OCI-LY3 (cell line): ENCODE data around the gene UGT1A5.

ENCODE experiments used
- H2AFZ ChIP-seq: fragments of 200-600, 300-600 bp; shearing (Covaris generic); 2 replicates; pipeline ENCODE4 v1.6.0; 2014; ENCODE audit warnings: antibody characterized with exemption, low read depth, low read length
- H3K27ac ChIP-seq: fragments of 200-600, 300-600 bp; sonication (generic); 2 replicates; pipeline ENCODE4 v1.5.1; 2014; ENCODE audit warnings: mild to moderate bottlenecking, low read length, moderate library complexity, mixed read lengths
- H3K27me3 ChIP-seq: fragments of 200-600, 300-600 bp; sonication (generic); 2 replicates; pipeline ENCODE4 v1.6.1; 2014; ENCODE audit warnings: low read depth, low read length, mixed read lengths
- H3K36me3 ChIP-seq: fragments of 200-600, 300-600 bp; sonication (generic); replicated peaks from 2 replicates; pipeline ENCODE3; 2014; ENCODE audit warnings: low read depth, low read length, mixed read lengths
- H3K4me1 ChIP-seq: fragments of 300-600, 200-600 bp; sonication (generic); 2 replicates; pipeline ENCODE4 v1.6.1; 2014; ENCODE audit warnings: low read length, mixed read lengths
- H3K4me2 ChIP-seq: fragments of 200-600, 300-600 bp; sonication (generic); 2 replicates; pipeline ENCODE4 v1.6.1; 2014; ENCODE audit warnings: low read length, mixed read lengths
- H3K4me3 ChIP-seq: fragments of 300-600, 200-600 bp; sonication (generic); 2 replicates; pipeline ENCODE4 v1.5.1; 2014; ENCODE audit warnings: antibody characterized with exemption, mild to moderate bottlenecking, low read length, moderate library complexity
- H3K79me2 ChIP-seq: fragments of 300-600, 200-600 bp; shearing (Covaris generic); 2 replicates; pipeline ENCODE4 v1.6.1; 2014; ENCODE audit warnings: mild to moderate bottlenecking, low read length, mixed read lengths
- H3K9ac ChIP-seq: fragments of 300-600, 200-600 bp; shearing (Covaris generic); 2 replicates; pipeline ENCODE4 v1.6.0; 2014; ENCODE audit warnings: mild to moderate bottlenecking, low read length, moderate library complexity
- H3K9me3 ChIP-seq: fragments of 200-600, 300-600 bp; shearing (Covaris generic); 2 replicates; pipeline ENCODE4 v1.6.1; 2014; ENCODE audit warnings: low read length, mixed read lengths; ENCODE audit not compliant: insufficient read depth
- H4K20me1 ChIP-seq: fragments of 200-600, 300-600 bp; sonication (generic); 2 replicates; pipeline ENCODE4 v1.6.1; 2016; ENCODE audit warnings: low read length, mixed read lengths; ENCODE audit not compliant: insufficient read depth
- EZH2phosphoT487 ChIP-seq: fragments of 200-600 bp; shearing (Covaris generic); IDR thresholded peaks from 2 replicates; pipeline ENCODE4 v1.6.1; 2018; ENCODE audit warnings: antibody characterized with exemption, mixed run types, low read depth
- TF ChIP-seq, protein P1 (sequence below): fragments of 200-600, 300-600 bp; sonication (generic); IDR thresholded peaks from 2 replicates; pipeline ENCODE4 v1.5.1; 2014; ENCODE audit warnings: antibody characterized with exemption, low read length, low read depth

Gene UGT1A5

DNA sequence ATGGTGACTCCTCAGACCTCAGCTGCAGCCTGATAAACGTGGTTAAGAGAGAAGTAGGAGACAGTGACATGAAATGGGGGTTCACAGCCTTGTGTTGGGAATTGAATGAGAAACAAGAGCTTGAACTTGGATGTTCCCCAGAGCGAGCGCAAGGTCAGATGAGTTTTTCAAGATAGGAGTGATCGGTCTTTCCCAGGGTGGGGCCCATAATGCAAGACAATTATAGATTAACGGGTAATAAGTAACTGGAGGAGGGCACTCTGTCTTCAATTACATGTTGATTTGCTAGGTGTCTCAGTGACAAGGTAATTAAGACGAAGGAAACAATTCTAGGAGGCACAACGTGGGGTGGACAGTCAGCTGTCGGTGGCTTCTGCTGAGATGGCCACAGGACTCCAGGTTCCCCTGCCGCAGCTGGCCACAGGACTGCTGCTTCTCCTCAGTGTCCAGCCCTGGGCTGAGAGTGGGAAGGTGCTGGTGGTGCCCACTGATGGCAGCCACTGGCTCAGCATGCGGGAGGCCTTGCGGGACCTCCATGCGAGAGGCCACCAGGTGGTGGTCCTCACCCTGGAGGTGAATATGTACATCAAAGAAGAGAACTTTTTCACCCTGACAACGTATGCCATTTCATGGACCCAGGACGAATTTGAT lies at the start of gene UGT1A5:
Gene UGT1A5 (plus strand): TSS at position 297 of the 651 bp plus-strand sequence. CDS start 85 bp downstream, at position 382.
- no peaks in the 10 kb centered on the region for H3K27me3 ChIP-seq
- no peaks in the 10 kb centered on the region for H3K36me3 ChIP-seq
- no peak within 1 kb of the TSS for H3K4me2 ChIP-seq
- H4K20me1 ChIP-seq = no peaks in the 10 kb centered on the region
- TF ChIP-seq, protein P1, sequence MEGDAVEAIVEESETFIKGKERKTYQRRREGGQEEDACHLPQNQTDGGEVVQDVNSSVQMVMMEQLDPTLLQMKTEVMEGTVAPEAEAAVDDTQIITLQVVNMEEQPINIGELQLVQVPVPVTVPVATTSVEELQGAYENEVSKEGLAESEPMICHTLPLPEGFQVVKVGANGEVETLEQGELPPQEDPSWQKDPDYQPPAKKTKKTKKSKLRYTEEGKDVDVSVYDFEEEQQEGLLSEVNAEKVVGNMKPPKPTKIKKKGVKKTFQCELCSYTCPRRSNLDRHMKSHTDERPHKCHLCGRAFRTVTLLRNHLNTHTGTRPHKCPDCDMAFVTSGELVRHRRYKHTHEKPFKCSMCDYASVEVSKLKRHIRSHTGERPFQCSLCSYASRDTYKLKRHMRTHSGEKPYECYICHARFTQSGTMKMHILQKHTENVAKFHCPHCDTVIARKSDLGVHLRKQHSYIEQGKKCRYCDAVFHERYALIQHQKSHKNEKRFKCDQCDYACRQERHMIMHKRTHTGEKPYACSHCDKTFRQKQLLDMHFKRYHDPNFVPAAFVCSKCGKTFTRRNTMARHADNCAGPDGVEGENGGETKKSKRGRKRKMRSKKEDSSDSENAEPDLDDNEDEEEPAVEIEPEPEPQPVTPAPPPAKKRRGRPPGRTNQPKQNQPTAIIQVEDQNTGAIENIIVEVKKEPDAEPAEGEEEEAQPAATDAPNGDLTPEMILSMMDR = no peak
- no peak for TF ChIP-seq EZH2phosphoT487
- H3K27ac ChIP-seq = no peak within 1 kb of the TSS
- no peak within 1 kb of the TSS for H3K9ac ChIP-seq
- no peak within 1 kb of the TSS for H3K4me3 ChIP-seq
- H3K79me2 ChIP-seq = no peaks in the 10 kb centered on the region
- no peaks in the 10 kb centered on the region for H3K9me3 ChIP-seq
- H3K4me1 ChIP-seq = no peaks in the 10 kb centered on the region
- H2AFZ ChIP-seq = no peak within 1 kb of the TSS

DNA sequence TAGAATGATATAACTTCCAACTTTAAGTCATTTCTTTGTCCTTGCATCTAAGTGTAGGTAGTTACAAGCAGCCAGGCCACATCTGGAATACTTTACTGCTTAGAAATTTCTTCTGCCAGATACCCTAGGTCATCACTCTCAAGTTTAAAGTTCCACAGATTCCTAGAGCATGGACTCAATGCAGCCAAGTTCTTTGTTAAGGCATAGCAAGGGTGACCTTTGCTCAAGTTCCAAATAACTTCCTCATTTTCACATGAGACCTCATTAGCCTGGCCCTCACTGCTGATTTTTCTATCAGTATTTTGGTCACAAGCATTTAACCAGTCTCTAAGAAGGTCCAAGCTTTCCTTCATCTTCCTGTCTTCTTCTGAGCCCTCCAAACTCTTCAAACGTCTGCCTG lies 48.8 kb upstream of the UGT1A5 start:
- Histone ChIP-seq H3K4me1 (no peaks in the 10 kb centered on the region), H4K20me1 (no peaks in the 10 kb centered on the region), H3K27me3 (no peaks in the 10 kb centered on the region), H2AFZ (no peak overlapping the region), H3K36me3 (no peaks in the 10 kb centered on the region), H3K4me3 (no peak overlapping the region), H3K79me2 (no peaks in the 10 kb centered on the region), H3K27ac (no peak overlapping the region), H3K9me3 (no peaks in the 10 kb centered on the region), H3K4me2 (no peak overlapping the region), H3K9ac (no peak overlapping the region)
- no peak for TF ChIP-seq EZH2phosphoT487
- TF ChIP-seq, protein P1 = no peak

DNA sequence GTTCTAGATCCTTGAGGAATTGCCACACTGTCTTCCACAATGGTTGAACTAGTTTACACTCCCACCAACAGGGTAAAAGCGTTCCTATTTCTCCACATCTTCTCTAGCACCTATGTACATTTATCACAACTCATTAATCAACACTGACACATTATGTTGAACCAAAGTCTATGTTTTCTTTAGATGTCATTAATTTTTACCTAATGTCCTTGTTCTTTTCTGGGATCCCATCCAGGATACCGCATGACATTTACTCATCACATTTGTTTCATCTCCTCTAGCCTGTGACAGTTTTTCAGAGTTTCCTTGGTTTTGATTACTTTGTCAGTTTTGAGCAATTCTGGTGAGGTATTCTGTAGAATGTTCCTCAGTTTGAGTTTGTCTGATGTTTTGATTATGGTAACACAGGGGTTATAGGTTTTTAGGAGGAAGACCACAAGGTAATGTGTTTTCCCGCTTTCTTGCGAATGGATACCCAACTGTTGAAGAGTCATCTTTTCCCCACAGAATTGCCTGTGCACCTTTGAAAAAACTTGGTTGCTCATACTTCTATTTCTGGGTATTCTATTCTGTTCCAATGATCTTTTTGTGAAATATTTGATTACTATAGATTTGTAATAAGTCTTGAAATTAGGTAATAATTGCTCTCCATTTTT lies 44.0 kb upstream of the UGT1A5 start:
- no peak for TF ChIP-seq EZH2phosphoT487
- TF ChIP-seq, protein P1 = no peak
- no peaks in the 10 kb centered on the region for H3K9me3 ChIP-seq
- no peaks in the 10 kb centered on the region for H3K4me1 ChIP-seq
- H3K36me3 ChIP-seq = no peaks in the 10 kb centered on the region
- no peaks in the 10 kb centered on the region for H4K20me1 ChIP-seq
- H3K9ac ChIP-seq = no peak overlapping the region
- H2AFZ ChIP-seq = no peak overlapping the region
- no peaks in the 10 kb centered on the region for H3K27me3 ChIP-seq
- H3K79me2 ChIP-seq = no peaks in the 10 kb centered on the region
- no peak overlapping the region for H3K4me3 ChIP-seq
- H3K4me2 ChIP-seq = no peak overlapping the region
- H3K27ac ChIP-seq = no peak overlapping the region

DNA sequence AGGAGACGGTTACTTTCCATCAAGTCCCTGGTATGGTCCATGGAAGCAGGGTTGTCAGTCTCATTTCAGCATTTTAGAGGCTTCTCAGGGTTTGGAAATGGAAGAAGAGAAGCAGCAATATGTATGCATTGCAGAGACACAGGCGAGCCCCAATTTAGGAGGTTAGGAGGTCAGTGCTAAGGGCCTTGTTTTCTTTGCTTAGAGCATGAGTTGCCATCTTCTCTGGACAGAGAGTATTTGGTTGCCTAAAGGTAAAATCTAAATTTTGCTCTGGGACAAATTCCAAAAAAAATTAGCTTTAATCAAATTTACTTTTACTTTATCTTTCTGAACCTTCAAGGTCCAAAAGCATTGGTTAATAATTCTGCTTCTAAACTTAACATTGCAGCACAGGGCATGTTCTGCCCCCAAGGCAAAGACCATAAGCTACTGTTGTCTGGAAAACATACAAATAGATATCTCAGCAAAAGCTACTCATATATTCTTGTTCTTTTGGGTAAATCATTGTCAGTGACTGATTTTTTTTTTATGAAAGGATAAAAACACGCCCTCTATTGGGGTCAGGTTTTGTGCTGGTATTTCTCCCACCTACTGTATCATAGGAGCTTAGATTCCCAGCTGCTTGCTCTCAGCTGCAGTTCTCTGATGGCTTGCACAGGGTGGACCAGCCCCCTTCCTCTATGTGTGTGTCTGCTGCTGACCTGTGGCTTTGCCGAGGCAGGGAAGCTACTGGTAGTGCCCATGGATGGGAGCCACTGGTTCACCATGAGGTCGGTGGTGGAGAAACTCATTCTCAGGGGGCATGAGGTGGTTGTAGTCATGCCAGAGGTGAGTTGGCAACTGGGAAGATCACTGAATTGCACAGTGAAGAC lies 41.2 kb upstream of the UGT1A5 start, which contains the start of gene UGT1A9:
Gene UGT1A9 (plus strand): TSS at position 609 of the 872 bp plus-strand sequence. CDS start 37 bp downstream, at position 646.
- no peaks in the 10 kb centered on the region for H3K4me1 ChIP-seq
- no peaks in the 10 kb centered on the region for H3K27me3 ChIP-seq
- H4K20me1 ChIP-seq = no peaks in the 10 kb centered on the region
- H3K79me2 ChIP-seq = no peaks in the 10 kb centered on the region
- no peak within 1 kb of the TSS for H3K4me3 ChIP-seq
- no peak within 1 kb of the TSS for H3K9ac ChIP-seq
- H2AFZ ChIP-seq = no peak within 1 kb of the TSS
- H3K9me3 ChIP-seq = no peaks in the 10 kb centered on the region
- TF ChIP-seq EZH2phosphoT487 = no peak
- TF ChIP-seq, protein P1 = no peak
- no peaks in the 10 kb centered on the region for H3K36me3 ChIP-seq
- no peak within 1 kb of the TSS for H3K27ac ChIP-seq
- H3K4me2 ChIP-seq = no peak within 1 kb of the TSS
